DOHH2 (cell line): ENCODE results near the gene SLC30A4.

Experiments used
- H3F3A ChIP-seq: fragments of 200-600 bp; sonication (generic), shearing (Covaris generic); 2 replicates; pipeline ENCODE4 v1.6.0; 2016; ENCODE audit warnings: antibody characterized with exemption, mild to moderate bottlenecking; ENCODE audit not compliant: control insufficient read depth, insufficient read depth
- H3K27ac ChIP-seq: fragments of 200-600 bp; sonication (generic); 2 replicates; pipeline ENCODE4 v1.5.1; 2014; ENCODE audit warnings: low read depth, mild to moderate bottlenecking, low read length, moderate library complexity
- H3K27me3 ChIP-seq: fragments of 200-600 bp; sonication (generic); 2 replicates; pipeline ENCODE4 v1.6.1; 2014; ENCODE audit warnings: mild to moderate bottlenecking, low read length, mixed read lengths; ENCODE audit not compliant: control insufficient read depth
- H3K36me3 ChIP-seq: fragments of 200-600 bp; sonication (generic); 2 replicates; pipeline ENCODE4 v1.6.1; 2014; ENCODE audit warnings: mild to moderate bottlenecking, low read length, moderate library complexity, mixed read lengths; ENCODE audit not compliant: control insufficient read depth
- H3K4me1 ChIP-seq: fragments of 200-600 bp; sonication (generic); 2 replicates; pipeline ENCODE4 v1.6.1; 2014; ENCODE audit warnings: mild to moderate bottlenecking, low read length, mixed read lengths; ENCODE audit not compliant: control insufficient read depth
- H3K4me2 ChIP-seq: fragments of 200-600 bp; sonication (generic); 2 replicates; pipeline ENCODE4 v1.6.0; 2014; ENCODE audit warnings: mild to moderate bottlenecking, low read length, moderate library complexity
- H3K4me3 ChIP-seq: fragments of 200-600 bp; sonication (generic); 2 replicates; pipeline ENCODE4 v1.5.1; 2014; ENCODE audit warnings: mild to moderate bottlenecking, low read length, mixed read lengths
- H3K79me2 ChIP-seq: fragments of 200-600 bp; sonication (generic); 2 replicates; pipeline ENCODE4 v1.6.1; 2014; ENCODE audit warnings: mild to moderate bottlenecking, low read length, mixed read lengths; ENCODE audit not compliant: control insufficient read depth
- H3K9me2 ChIP-seq: fragments of 200-600 bp; sonication (generic); replicated peaks from 2 replicates; pipeline ENCODE4 v1.6.1; 2014; ENCODE audit warnings: mild to moderate bottlenecking, low read length, mixed read lengths; ENCODE audit not compliant: control insufficient read depth
- H3K9me3 ChIP-seq: fragments of 200-600 bp; sonication (generic); 2 replicates; pipeline ENCODE4 v1.6.1; 2014; ENCODE audit warnings: antibody characterized with exemption, low read length, mixed read lengths; ENCODE audit not compliant: control insufficient read depth, insufficient read depth
- H4K20me1 ChIP-seq: fragments of 200-600 bp; sonication (generic); 2 replicates; pipeline ENCODE4 v1.6.0; 2014; ENCODE audit warnings: low read depth, mild to moderate bottlenecking, antibody characterized with exemption, low read length, moderate library complexity; ENCODE audit not compliant: control insufficient read depth, insufficient read depth
- EZH2phosphoT487 ChIP-seq: fragments of 200-600 bp; sonication (generic); IDR thresholded peaks from 2 replicates; pipeline ENCODE4 v1.6.1; 2017; ENCODE audit warnings: borderline replicate concordance, mild to moderate bottlenecking, antibody characterized with exemption, low read length, moderate library complexity, mixed read lengths
- TF ChIP-seq, protein P1 (sequence below): fragments of 200-600 bp; sonication (generic); IDR thresholded peaks from one replicate; pipeline ENCODE4 v1.5.1; 2014; ENCODE audit warnings: antibody characterized with exemption, mild to moderate bottlenecking, low read depth, low read length; ENCODE audit not compliant: poor library complexity, severe bottlenecking

SLC30A4 gene

DNA sequence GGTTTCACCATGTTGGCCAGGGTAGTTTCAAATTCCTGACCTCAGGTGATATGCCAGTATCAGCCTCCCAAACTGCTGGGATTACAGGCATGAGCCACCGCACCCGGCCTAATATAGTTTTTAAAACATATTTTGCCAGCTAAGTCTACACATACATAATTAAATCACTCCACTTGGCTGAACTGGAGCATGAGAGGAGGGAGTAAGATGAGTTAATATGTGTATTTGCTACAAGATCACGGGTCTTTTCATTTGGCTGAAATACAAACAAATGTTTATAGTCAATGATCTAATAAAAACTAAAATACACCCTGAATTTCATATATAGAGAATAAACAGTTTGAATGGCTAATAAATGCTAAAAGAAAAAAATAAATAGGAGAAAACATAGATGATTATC, 25.3 kb downstream of the SLC30A4 start:
- Histone ChIP-seq H3K4me1 (no peaks in the 10 kb centered on the region), H3K9me3 (no peaks in the 10 kb centered on the region), H3F3A (peaks cover 4% of the 10 kb centered on the region; the same call in 1 of the 2 replicates), H3K9me2 (no peaks in the 10 kb centered on the region), H3K79me2 (no peaks in the 10 kb centered on the region), H3K27ac (no peak overlapping the region), H3K36me3 (no peaks in the 10 kb centered on the region; the same call in 1 of the 2 replicates), H3K4me3 (no peak overlapping the region), H4K20me1 (no peaks in the 10 kb centered on the region), H3K4me2 (no peak overlapping the region), H3K27me3 (no peaks in the 10 kb centered on the region)
- TF ChIP-seq, protein P1, sequence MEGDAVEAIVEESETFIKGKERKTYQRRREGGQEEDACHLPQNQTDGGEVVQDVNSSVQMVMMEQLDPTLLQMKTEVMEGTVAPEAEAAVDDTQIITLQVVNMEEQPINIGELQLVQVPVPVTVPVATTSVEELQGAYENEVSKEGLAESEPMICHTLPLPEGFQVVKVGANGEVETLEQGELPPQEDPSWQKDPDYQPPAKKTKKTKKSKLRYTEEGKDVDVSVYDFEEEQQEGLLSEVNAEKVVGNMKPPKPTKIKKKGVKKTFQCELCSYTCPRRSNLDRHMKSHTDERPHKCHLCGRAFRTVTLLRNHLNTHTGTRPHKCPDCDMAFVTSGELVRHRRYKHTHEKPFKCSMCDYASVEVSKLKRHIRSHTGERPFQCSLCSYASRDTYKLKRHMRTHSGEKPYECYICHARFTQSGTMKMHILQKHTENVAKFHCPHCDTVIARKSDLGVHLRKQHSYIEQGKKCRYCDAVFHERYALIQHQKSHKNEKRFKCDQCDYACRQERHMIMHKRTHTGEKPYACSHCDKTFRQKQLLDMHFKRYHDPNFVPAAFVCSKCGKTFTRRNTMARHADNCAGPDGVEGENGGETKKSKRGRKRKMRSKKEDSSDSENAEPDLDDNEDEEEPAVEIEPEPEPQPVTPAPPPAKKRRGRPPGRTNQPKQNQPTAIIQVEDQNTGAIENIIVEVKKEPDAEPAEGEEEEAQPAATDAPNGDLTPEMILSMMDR, result no peak

DNA sequence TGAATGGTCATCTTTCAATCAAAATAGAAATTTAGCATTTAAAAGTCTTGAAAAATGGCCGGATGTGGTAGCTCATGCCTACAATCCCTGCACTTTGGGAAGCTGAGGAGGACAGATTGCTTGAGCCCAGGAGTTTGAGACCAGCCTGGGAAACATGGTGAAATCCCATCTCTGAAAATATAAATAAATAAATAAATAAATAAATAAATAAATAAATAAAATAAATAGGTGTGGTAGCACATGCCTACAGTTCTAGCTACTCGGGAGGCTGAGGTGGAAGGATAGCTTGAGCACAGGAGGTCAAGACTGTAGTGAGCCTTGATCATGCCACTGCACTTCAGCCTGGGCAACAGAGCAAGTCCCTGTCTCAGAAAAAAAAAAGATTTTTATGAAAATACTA, 25.9 kb downstream of the SLC30A4 start:
- no peak overlapping the region for H3K4me2 ChIP-seq
- TF ChIP-seq EZH2phosphoT487, result no peak
- TF ChIP-seq, protein P1, result no peak
- H3K4me1 ChIP-seq, result no peaks in the 10 kb centered on the region
- H3K9me3 ChIP-seq, result no peaks in the 10 kb centered on the region
- H3K9me2 ChIP-seq, result no peaks in the 10 kb centered on the region
- H3F3A ChIP-seq, result peaks cover 4% of the 10 kb centered on the region; the same call in 1 of the 2 replicates
- H3K27ac ChIP-seq, result no peak overlapping the region
- no peak overlapping the region for H3K4me3 ChIP-seq
- no peaks in the 10 kb centered on the region for H3K27me3 ChIP-seq
- no peaks in the 10 kb centered on the region for H3K79me2 ChIP-seq
- H4K20me1 ChIP-seq, result no peaks in the 10 kb centered on the region
- no peaks in the 10 kb centered on the region for H3K36me3 ChIP-seq

DNA sequence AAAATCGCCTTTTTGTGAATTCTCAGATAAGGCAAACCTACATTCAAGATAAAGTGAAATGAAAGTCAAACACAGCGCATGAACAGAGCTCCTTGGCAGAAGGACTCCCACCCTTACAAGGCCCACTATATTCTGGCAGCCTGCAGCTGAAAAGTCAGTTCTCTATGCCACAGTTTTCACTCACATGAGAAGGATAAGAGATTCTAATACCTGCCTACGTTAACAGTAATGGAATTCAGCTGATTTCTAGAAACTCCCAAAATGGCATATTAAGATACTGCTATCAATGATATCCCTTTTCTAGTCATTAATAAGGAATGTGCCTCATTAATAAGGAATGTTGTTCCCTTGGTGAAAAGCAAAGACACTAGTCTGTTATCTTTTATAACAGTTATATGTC, 27.0 kb downstream of the SLC30A4 start:
- H3F3A ChIP-seq, result peaks cover 4% of the 10 kb centered on the region; the same call in 1 of the 2 replicates
- H3K27ac ChIP-seq, result no peak overlapping the region
- no peak overlapping the region for H3K4me3 ChIP-seq
- no peak for TF ChIP-seq EZH2phosphoT487
- TF ChIP-seq, protein P1, result no peak
- no peaks in the 10 kb centered on the region for H3K79me2 ChIP-seq
- H3K27me3 ChIP-seq, result no peaks in the 10 kb centered on the region
- no peaks in the 10 kb centered on the region for H3K4me1 ChIP-seq
- H3K9me3 ChIP-seq, result no peaks in the 10 kb centered on the region
- no peaks in the 10 kb centered on the region for H3K9me2 ChIP-seq
- no peaks in the 10 kb centered on the region for H3K36me3 ChIP-seq
- no peak overlapping the region for H3K4me2 ChIP-seq
- H4K20me1 ChIP-seq, result no peaks in the 10 kb centered on the region

GRCh38 chr15:45489690-45490238, 32.8 kb downstream of the SLC30A4 start:
- no peaks in the 10 kb centered on the region for H3K9me2 ChIP-seq
- no peaks in the 10 kb centered on the region for H3K4me1 ChIP-seq
- peaks cover 11% of the 10 kb centered on the region for H3K36me3 ChIP-seq
- H3K27me3 ChIP-seq, result no peaks in the 10 kb centered on the region
- no peak for TF ChIP-seq EZH2phosphoT487
- TF ChIP-seq, protein P1, result no peak
- H3F3A ChIP-seq, result no peaks in the 10 kb centered on the region
- H3K79me2 ChIP-seq, result no peaks in the 10 kb centered on the region
- H3K4me2 ChIP-seq, result no peak overlapping the region
- no peak overlapping the region for H3K27ac ChIP-seq
- H3K9me3 ChIP-seq, result no peaks in the 10 kb centered on the region
- H4K20me1 ChIP-seq, result no peaks in the 10 kb centered on the region
- H3K4me3 ChIP-seq, result no peak overlapping the region
